Neural progenitor cell (in vitro differentiated cells): ENCODE measurements around the gene ERI2.

Experiments used
- CTCF ChIP-seq: fragments of 200-600 bp; sonication (generic); IDR thresholded peaks from 2 replicates; pipeline ENCODE4 v1.5.1; 2017; ENCODE audit warnings: antibody characterized with exemption, mild to moderate bottlenecking
- EZH2phosphoT487 ChIP-seq: fragments of 200-600 bp; sonication (generic); IDR thresholded peaks from 2 replicates; pipeline ENCODE4 v1.6.1; 2017; ENCODE audit warnings: antibody characterized with exemption

GRCh38 chr16:20784204-20784603, 22.1 kb downstream of the ERI2 start:
- no peak for TF ChIP-seq CTCF
- no peak for TF ChIP-seq EZH2phosphoT487
